ENCODE results near the gene ZNF2.

The ZNF2 gene

DNA sequence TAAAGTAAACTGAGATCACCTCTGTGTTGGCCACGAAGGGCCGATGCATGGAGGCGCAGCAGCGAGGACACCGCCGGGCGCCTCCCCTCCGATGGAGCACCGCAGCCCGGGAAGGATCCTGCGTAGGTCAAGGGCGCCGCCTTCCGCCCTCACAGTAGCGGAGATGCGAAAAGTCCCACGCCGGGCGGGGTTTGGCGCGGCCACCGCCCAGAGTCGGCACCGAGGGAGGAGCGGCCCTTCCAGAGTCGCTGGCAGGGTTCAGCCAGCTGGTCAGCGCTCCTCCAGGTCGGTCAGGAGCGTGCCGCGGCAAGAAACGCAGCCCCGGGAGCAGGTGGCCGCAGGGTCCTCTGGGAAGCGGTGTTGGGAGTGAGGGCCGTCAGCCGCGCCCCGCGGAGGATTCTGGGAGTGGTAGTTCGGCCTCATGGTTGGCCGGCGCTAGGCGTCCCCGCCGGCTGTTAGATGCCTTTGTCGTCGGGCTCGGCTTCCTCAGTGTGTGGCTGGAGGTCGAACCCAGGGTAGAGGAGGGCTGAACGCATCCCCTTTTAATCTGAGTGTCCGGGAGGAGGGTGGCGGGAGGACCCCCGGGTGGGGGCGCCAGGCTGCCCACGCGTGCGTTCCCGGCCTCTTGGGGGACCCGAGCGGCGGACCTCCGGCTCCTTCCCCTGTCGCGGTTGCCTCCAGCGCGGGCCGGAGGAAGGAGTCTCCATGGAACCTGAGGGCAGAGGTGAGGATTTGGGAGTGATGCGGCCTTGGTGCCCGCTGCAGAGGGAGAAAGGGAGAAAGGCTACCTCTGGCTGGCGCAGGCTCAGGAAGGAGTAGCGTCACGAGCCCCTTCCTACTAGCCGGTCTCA lies 41.7 kb downstream of the ZNF2 start, which contains the start of gene ZNF892:
TSS of gene ZNF892 (plus strand) at position 411 of the 851 bp plus-strand sequence. CDS start at position 706, 295 bp downstream.
- DNase-seq: peak; percentile 81

DNA sequence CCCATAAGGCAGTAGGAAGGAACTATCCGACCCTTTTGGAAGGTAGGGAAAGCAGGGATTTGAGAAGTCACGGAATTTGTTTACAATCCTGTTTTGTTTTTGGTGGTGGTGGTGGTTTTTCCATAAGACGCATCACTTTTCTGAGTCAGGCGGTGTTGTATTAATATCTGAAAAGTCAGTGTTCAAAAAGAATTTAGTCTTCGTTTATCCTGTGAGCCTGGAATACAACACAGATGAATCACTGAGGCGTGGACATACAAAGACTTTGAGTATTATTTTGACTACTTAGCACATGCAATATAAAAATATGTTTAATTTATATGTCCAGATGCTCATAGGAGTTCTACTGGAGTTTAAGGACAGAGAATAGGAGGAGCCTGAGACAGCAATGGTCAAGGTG lies 42.5 kb downstream of the ZNF2 start:
- no peak for DNase-seq

DNA sequence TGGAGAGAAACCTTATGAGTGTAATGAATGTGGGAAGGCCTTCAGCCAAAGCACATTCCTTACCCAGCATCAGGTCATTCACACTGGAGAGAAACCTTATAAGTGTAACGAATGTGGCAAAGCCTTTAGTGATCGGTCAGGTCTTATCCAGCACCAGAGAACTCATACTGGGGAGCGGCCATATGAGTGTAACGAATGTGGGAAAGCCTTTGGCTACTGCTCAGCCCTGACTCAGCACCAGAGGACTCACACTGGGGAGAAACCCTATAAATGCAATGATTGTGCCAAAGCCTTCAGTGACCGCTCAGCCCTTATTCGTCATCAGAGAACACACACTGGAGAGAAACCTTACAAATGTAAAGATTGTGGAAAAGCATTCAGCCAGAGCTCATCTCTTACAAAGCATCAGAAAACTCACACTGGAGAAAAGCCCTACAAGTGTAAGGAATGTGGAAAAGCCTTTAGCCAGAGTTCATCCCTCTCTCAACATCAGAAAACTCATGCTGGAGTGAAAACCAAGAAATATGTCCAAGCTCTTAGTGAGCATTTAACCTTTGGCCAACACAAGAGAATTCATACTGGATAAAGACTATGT lies 49.5 kb downstream of the ZNF2 start:
- no peak for DNase-seq

DNA sequence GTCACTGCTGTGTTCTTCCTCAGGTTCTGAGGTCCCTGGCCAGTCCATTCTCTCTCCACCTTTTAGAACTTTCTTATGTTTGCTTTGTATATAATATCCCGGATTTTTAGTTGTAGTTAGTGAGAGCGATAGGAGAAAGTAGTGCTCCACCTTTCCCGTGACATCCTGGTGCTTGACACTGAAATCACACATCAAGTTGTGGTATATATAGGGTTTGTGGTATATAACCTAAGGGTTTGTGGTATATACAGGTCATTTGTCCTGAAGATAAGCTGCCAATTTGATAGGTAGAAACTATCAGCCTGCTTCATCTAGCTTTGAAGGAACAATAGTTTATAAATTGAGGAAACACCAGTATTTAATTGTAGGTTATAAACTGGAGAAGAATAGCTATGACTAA lies 54.8 kb downstream of the ZNF2 start:
- DNase-seq: no peak

DNA sequence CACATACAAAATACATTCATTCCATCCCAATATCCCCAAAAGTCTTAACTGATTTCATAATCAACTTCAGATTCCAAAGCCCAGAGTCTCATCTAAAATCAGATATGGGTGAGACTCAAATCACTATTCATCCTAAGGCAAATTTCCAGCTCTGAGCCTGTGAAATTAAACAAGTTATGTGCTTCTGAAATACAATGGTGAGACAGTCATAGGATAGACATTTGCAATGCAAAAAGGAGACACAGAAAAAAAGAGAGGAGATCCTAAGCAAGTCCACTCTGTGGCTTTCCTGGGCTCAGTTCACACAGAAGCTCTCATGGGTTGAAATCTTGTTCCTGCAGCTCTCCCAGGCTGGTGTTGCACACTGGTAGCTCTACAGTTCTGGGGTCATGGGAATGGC lies 60.0 kb downstream of the ZNF2 start:
- no peak for DNase-seq

DNA sequence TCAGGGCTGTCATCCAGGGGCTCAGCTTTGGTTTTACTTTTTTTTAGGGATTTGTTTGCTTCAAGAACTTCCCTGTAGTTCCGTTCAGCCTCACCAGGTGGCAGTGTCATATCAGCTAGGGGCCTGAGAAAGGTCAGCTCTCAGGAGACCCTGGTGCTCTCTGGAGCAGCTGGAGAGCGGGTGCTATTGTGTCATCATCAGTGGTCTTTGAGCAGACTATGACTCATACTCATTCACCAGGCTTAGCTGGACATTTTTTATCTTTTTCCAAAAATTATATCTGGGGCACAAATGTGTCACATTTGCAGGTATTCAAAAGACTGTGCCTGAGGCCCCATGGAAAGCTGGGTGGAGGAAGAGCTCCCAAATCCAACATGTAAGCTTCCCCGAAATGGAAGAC lies 66.1 kb downstream of the ZNF2 start:
- no peak for DNase-seq

DNA sequence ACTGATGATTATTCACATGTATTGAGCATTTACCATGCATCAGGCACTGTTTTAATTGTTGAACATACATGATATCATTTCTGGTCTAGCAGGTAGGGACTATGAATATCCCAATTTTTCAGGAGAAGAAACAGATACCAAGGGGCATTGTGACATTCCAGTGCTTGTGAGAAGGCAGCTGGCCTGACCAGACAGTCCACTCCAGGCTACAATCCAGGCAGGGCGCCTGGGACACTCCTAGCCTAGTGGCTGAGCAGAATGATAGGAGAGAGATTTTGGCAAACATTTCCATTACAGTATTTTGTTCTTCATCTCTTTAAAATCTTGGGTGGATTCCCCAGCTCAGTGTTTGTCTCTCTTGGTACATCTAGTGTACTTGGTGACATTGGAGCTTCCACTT lies 66.6 kb downstream of the ZNF2 start:
- no peak for DNase-seq
